GM18870 (cell line): ENCODE results near the gene PRDX2.
"Not testable (repeated sequence)": the region's sequence is repeated elsewhere in the genome, so short reads cannot be mapped to it uniquely, and the experiment has no call there.

Source experiments
- ATAC-seq: cut with Tn5 transposase; IDR thresholded peaks from one replicate; pipeline ENCODE4 v1.9.1; 2021; ENCODE audit warnings: moderate library complexity; ENCODE audit not compliant: unreplicated experiment

The PRDX2 gene

GRCh38 chr19:12825254-12826131, 23.9 kb upstream of the PRDX2 start:
- no peak for ATAC-seq

GRCh38 chr19:12821761-12822160, 20.2 kb upstream of the PRDX2 start:
- no peak for ATAC-seq

GRCh38 chr19:12817810-12818209, 16.2 kb upstream of the PRDX2 start:
- ATAC-seq: not testable (repeated sequence)

- not testable (repeated sequence) for ATAC-seq
Measured at GRCh38 chr19:12817188-12817587, 15.6 kb upstream of the PRDX2 start.

GRCh38 chr19:12815088-12815487, 13.5 kb upstream of the PRDX2 start:
- no peak for ATAC-seq

- ATAC-seq: no peak
Measured at GRCh38 chr19:12806242-12807081, 4.9 kb upstream of the PRDX2 start, which contains the start of gene RNASEH2A. Gene RNASEH2A (plus strand): TSS chr19:12806584. CDS start chr19:12806674, 90 bp downstream.

- no peak for ATAC-seq
Measured at GRCh38 chr19:12804051-12804450, 2.5 kb upstream of the PRDX2 start.

- ATAC-seq: no peak
Measured at GRCh38 chr19:12802267-12803106, 887 bp upstream of the PRDX2 start.

GRCh38 chr19:12800923-12801465, 606 bp downstream of the PRDX2 start:
- ATAC-seq: no peak

- no peak for ATAC-seq
Measured at GRCh38 chr19:12800466-12800770, 1.2 kb downstream of the PRDX2 start.

- no peak for ATAC-seq
Measured at GRCh38 chr19:12799742-12800465, 1.7 kb downstream of the PRDX2 start.

GRCh38 chr19:12797607-12798006, 4.0 kb downstream of the PRDX2 start:
- ATAC-seq: not testable (repeated sequence)

GRCh38 chr19:12797141-12797587, 4.4 kb downstream of the PRDX2 start:
- no peak for ATAC-seq

GRCh38 chr19:12796146-12797071, 5.2 kb downstream of the PRDX2 start:
- no peak for ATAC-seq

- ATAC-seq: no peak
Measured at GRCh38 chr19:12794971-12795381, 6.6 kb downstream of the PRDX2 start.

- ATAC-seq: no peak
Measured at GRCh38 chr19:12794196-12794941, 7.2 kb downstream of the PRDX2 start.

GRCh38 chr19:12793290-12794195, 8.1 kb downstream of the PRDX2 start:
- no peak for ATAC-seq
